Esophagus (tissue), 2 donors: ENCODE measurements around the gene SGK1. TPM values are rescaled to one million over a fixed set of nuclear protein-coding genes. Genes with fewer than 3 reads are reported as not detected.
"Not testable (repeated sequence)": the region's sequence is repeated elsewhere in the genome, so short reads cannot be mapped to it uniquely, and the experiment has no call there.

Source experiments
- H3K27ac ChIP-seq, 2 donors: one replicate each; pipeline ENCODE4 v1.5.1; 2013; ENCODE audit warnings: low read depth in 2 of 2, mild to moderate bottlenecking in 2 of 2, inconsistent platforms in 1 of 2, low read length in 1 of 2, moderate library complexity in 1 of 2
- H3K27me3 ChIP-seq, 2 donors: one replicate each; pipeline ENCODE4 v1.6.1; 2013; ENCODE audit warnings: low read length in 2 of 2, control low read depth in 1 of 2, mild to moderate bottlenecking in 1 of 2; ENCODE audit not compliant: insufficient read depth in 2 of 2, control insufficient read depth in 1 of 2
- H3K36me3 ChIP-seq, 2 donors: one replicate each; pipeline ENCODE4 v1.6.1; 2013; ENCODE audit warnings: low read length in 1 of 2; ENCODE audit not compliant: control insufficient read depth in 2 of 2, insufficient read depth in 2 of 2
- H3K4me1 ChIP-seq, 2 donors: one replicate each; pipeline ENCODE4 v1.6.1; 2013; ENCODE audit warnings: low read length in 1 of 2; ENCODE audit not compliant: control insufficient read depth in 2 of 2, insufficient read depth in 2 of 2
- H3K4me3 ChIP-seq, 2 donors: one replicate each; pipeline ENCODE4 v1.5.1; 2013; ENCODE audit warnings: low read length in 2 of 2, mild to moderate bottlenecking in 2 of 2, low read depth in 1 of 2, moderate library complexity in 1 of 2
- H3K9me3 ChIP-seq, 2 donors: one replicate each; pipeline ENCODE4 v1.6.1; 2013; ENCODE audit warnings: mild to moderate bottlenecking in 2 of 2, low read depth in 1 of 2, low read length in 1 of 2, moderate library complexity in 1 of 2; ENCODE audit not compliant: control insufficient read depth in 2 of 2, insufficient read depth in 1 of 2
- WGBS, 2 donors: extraction: QIAGEN DNeasy Blood & Tissue Kit; methylation state at CpG; one replicate each; pipeline ENCODE4 v1.1.7; 2013; 5-methylcytosine and 5-hydroxymethylcytosine counted together
- polyA plus RNA-seq, 2 donors: library from polyadenylated mRNA; stranded (reverse); fragments of 200-250 nt; gene quantifications; one replicate each; pipeline ENCODE4 v1.2.3, GENCODE V29; 2013
- donor health status: healthy with polysubstance abuse.
- donor health status: Bipolar disorder and iron deficiency.

SGK1 gene
- polyA plus RNA-seq, 2 donors, result 64.7 to 66.4 TPM

DNA sequence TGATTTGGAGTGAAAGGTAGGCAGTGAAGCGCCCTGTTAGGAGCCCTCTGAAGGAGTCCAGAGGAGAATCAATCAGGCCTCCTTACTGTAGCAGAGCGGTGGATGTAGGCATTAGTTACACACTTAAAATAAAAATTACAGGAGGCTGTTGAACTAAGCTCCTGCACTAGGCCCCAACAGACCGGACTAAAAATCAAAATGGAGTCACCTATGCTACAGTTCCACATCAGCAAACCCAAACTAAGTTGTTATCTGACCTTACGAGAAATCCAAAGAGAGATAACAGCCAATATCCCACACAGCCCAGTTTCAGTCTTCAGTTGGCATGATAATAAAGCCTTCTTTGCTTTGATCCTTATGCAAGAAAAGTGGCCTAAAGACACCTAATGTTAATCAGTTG, 26.8 kb downstream of the SGK1 start:
- Histone ChIP-seq H3K9me3 (no peaks in the 10 kb centered on the region), H3K36me3 (no peaks in the 10 kb centered on the region), H3K27ac (no peak overlapping the region), H3K4me1 (no peaks in the 10 kb centered on the region), H3K4me3 (no peak overlapping the region), H3K27me3 (no peaks in the 10 kb centered on the region)
- whole genome bisulfite sequencing, 2 donors, result 94 to 96% methylated on average over 4 of the region's 4 CpGs

DNA sequence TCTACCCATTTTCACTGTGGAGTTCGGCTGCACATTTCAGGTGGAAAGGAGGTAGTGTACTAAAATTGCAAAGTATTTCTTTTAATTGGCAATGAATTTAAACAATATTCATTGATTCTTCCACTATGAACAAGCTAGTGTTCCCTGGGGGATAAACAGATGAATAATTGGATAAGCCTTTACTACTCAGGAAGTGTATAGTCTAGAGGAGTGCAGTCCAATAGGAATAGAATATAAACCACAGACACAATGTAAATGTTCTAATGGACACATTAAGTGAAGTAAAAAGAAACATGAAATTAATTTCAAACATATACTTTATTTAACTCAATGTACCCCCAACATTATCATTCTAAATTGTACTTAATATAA, 28.7 kb downstream of the SGK1 start:
- no peaks in the 10 kb centered on the region for H3K36me3 ChIP-seq
- no peak overlapping the region for H3K27ac ChIP-seq
- no peaks in the 10 kb centered on the region for H3K9me3 ChIP-seq
- H3K4me1 ChIP-seq, result no peaks in the 10 kb centered on the region
- H3K27me3 ChIP-seq, result no peaks in the 10 kb centered on the region
- WGBS, 2 donors, result 83 to 90% methylated on average over 1 of the region's 1 CpG
- no peak overlapping the region for H3K4me3 ChIP-seq

DNA sequence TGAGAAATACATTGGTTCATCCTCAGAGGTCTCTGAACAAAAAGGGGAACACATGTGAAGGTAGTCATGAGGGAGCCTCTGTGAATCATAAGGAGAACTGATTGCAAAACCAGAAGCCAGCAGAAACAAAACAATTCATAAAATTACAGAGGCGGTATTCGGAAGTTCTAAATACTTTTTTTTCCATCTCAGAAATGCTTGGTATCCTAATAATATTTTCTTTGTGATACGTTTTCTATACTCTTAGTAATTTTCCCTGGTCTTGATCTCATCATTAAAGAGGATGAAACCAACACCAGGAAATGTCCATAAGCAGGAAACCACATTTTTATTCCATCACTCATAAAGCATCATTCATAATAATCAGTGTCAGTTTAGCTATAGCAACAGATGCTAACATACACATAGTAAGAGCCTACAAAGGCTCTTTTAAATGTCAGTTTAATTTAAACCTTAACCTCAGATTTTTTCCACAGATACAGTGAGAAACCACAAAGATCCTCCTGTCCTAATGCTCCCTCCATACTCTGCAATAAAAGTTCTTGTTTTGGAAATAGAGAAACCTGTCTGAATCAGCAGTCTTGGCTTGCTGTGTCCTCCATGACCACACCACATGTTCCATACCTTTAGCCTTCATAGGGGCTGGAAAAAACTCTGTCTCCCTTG, 29.2 kb downstream of the SGK1 start:
- H3K27me3 ChIP-seq, result no peaks in the 10 kb centered on the region
- no peak overlapping the region for H3K27ac ChIP-seq
- no peaks in the 10 kb centered on the region for H3K9me3 ChIP-seq
- 38 to 66% methylated on average over 3 of the region's 3 CpGs for WGBS, 2 donors
- H3K4me3 ChIP-seq, result no peak overlapping the region
- no peaks in the 10 kb centered on the region for H3K36me3 ChIP-seq
- no peaks in the 10 kb centered on the region for H3K4me1 ChIP-seq

DNA sequence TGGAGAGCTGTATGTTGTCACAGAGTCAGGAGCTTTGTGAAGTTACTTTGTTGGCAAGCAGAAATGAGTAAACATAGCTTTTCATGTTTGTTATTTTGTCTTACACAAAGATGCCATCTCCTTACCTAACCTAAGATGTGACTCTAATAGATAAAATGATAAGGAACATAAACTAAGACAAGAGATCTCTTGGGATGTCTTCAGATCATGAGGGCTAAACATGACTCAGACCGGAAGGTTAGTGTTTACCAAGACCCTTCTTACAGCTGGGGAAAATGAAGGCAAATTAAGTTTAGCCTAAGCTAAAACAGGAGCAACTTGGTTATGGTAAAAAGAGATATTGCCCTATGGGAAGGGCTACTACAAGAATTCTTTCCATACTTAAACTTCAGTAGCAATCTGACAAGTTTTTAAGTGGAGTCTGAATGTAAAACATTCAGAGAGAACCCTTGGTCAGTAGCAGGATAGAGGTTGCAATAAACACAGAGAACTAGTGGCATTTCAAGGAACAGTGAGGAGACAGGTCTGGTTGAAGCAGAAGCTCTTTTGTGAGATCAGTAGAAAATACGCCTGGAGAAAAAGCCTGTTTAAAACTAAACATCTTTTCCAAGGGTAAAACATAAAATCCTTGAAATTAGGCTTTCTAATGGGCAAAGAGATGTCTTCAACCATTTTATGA, 29.9 kb downstream of the SGK1 start:
- Histone ChIP-seq H3K9me3 (no peaks in the 10 kb centered on the region), H3K4me1 (no peaks in the 10 kb centered on the region), H3K36me3 (no peaks in the 10 kb centered on the region), H3K4me3 (no peak overlapping the region), H3K27me3 (no peaks in the 10 kb centered on the region), H3K27ac (no peak overlapping the region)
- 79 to 85% methylated on average over 2 of the region's 2 CpGs for WGBS, 2 donors

DNA sequence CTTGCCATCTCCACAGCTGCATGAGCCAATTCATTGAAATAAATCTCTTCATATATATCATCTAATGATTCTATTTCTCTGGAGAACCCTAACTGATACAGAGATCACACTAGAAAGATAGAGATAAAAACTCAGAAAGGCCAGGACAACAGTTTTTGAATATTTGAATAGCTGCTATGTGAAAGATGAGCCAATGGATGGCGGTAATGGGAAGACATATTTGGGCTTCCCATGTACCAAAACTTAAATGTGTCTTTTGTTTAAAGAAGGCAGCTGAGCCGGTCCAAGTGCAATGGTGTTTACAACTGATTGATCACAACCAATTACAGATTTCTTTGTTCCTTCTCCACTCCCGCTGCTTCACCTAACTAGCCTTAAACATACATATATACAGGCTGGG, 35.1 kb downstream of the SGK1 start:
- 94 to 95% methylated on average over 3 of the region's 3 CpGs for WGBS, 2 donors
- no peak overlapping the region for H3K27ac ChIP-seq

DNA sequence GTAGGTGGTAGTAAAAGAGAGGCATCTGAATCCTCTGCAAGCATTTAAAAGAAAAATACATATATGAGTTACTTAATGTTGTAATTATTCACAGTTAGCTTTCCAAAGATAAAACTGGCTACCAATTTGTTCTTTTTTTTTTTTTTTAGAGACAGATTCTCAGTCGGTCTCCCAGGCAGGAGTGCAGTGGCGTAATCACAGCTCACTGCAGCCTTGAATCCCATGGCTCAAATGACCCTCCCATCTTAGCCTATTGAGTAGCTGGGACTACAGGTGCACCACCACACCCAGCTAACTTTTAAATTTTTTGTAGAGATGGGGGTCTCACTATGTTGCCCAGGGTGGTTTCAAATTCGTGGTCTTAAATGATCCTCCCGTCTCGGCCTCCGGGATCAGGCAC, 36.5 kb downstream of the SGK1 start:
- Histone ChIP-seq H3K27me3 (no peaks in the 10 kb centered on the region), H3K4me1 (no peaks in the 10 kb centered on the region), H3K4me3 (no peak overlapping the region), H3K36me3 (no peaks in the 10 kb centered on the region), H3K9me3 (no peaks in the 10 kb centered on the region), H3K27ac (no peak overlapping the region)
- WGBS, 2 donors, result 95 to 97% methylated on average over 6 of the region's 6 CpGs

More for the DNA sequence above, 35.1 kb downstream of the SGK1 start:
- Histone ChIP-seq H3K4me1 (no peaks in the 10 kb centered on the region), H3K4me3 (no peak overlapping the region), H3K36me3 (no peaks in the 10 kb centered on the region), H3K9me3 (no peaks in the 10 kb centered on the region), H3K27me3 (no peaks in the 10 kb centered on the region)

DNA sequence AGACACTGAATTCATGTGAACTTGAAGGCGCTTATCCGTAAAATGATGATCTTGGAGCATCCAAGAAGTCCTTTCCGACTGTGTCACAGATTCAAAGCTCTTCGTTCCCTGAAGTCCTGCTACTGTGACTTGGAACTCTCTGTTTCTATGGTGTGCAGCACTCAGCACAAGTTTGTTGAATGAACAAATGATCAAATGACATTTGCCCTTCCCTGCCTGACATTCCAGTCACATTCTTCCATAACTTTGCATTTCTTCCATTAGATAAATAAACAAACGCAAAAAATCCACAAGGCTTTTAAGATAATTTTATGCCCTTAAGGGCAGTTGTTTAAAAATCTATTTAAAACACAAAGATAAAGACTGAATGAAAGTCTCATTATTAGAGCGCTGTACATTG, 39.9 kb downstream of the SGK1 start:
- no peaks in the 10 kb centered on the region for H3K36me3 ChIP-seq
- WGBS, 2 donors, result 84 to 87% methylated on average over 6 of the region's 6 CpGs
- no peak overlapping the region for H3K27ac ChIP-seq
- H3K4me1 ChIP-seq, result no peaks in the 10 kb centered on the region
- H3K4me3 ChIP-seq, result no peak overlapping the region
- no peaks in the 10 kb centered on the region for H3K9me3 ChIP-seq
- no peaks in the 10 kb centered on the region for H3K27me3 ChIP-seq

DNA sequence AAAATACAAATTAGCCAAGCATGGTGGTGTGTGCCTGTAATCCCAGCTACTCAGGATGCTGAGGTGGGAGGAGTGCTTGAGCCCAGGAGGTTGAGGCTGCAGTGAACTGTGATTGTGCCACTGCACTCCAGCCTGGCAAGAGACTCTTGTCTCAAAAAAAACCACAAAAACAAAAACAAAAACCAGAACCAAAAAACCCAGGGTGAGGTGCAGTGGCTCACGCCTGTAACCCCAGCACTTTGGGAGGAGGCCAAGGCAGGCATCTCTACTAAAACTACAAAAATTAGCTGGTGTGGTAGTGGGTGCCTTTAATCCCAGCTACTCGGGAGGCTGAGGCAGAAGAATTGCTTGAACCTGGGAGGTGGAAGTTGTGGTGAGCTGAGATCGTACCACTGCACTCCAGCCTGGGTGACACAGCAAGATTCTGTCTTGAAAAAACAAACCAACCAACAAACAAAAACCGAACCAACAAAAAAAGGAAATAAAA, 41.0 kb downstream of the SGK1 start:
- 67 to 70% methylated on average over 4 of the region's 4 CpGs for WGBS, 2 donors
- not testable (repeated sequence) for H3K27ac ChIP-seq, H3K9me3 ChIP-seq, H3K36me3 ChIP-seq, H3K4me3 ChIP-seq, H3K4me1 ChIP-seq, H3K27me3 ChIP-seq

DNA sequence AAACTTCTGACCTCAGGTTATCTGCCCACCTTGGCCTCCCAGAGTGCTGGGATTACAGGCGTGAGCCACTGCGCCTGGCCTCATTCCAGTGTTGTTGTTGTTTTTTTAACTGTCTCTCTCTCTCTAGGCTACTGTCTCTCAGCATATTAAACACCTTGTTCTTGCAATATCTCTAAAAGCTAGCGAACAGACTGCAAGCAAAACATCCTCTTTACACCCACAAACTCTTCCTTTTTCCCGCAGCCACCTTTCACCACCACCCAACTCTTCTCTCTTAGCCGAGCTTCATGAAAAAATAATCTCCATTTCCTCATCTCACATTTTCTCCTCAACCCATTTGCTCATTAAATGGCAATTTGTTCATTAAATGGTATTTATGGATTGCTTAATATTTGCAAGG, 45.5 kb downstream of the SGK1 start:
- Histone ChIP-seq H3K9me3 (no peaks in the 10 kb centered on the region), H3K4me3 (no peak overlapping the region), H3K27ac (no peak overlapping the region), H3K4me1 (no peaks in the 10 kb centered on the region), H3K27me3 (no peaks in the 10 kb centered on the region), H3K36me3 (no peaks in the 10 kb centered on the region)
- WGBS, 2 donors, result 69 to 81% methylated on average over 5 of the region's 5 CpGs

DNA sequence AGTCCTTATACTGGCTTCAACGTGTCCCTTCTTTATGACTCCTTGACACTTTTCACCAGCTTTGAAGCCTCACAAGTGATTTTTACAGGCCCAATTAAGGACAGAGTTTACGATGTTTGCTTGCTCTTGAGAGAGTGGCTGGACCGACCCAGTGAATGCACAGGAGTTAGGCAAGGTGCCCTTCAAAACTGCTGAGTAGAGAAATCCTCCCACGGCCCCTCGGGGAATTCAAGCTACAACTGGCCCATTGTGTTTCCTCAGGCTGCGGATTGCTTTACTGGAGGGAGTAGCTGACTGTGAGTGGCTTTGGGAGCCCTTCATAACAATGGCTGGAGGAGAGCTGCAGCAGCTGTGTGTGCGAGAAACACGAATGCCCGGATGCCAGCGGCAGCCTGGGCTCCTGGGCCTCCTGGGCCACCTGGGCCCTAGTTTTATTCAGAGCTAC, 50.0 kb downstream of the SGK1 start:
- Histone ChIP-seq H3K4me1 (no peaks in the 10 kb centered on the region), H3K27ac (peak overlapping the region in 1 of 2 donors; percentile 60), H3K9me3 (no peaks in the 10 kb centered on the region), H3K4me3 (no peak overlapping the region), H3K36me3 (no peaks in the 10 kb centered on the region), H3K27me3 (no peaks in the 10 kb centered on the region)
- 51 to 53% methylated on average over 10 of the region's 10 CpGs for WGBS, 2 donors
